ENCODE results near the gene MMS22L. TPM values are rescaled to one million over a fixed set of nuclear protein-coding genes. Genes with fewer than 3 reads are reported as not detected.

Gene MMS22L, protein sequence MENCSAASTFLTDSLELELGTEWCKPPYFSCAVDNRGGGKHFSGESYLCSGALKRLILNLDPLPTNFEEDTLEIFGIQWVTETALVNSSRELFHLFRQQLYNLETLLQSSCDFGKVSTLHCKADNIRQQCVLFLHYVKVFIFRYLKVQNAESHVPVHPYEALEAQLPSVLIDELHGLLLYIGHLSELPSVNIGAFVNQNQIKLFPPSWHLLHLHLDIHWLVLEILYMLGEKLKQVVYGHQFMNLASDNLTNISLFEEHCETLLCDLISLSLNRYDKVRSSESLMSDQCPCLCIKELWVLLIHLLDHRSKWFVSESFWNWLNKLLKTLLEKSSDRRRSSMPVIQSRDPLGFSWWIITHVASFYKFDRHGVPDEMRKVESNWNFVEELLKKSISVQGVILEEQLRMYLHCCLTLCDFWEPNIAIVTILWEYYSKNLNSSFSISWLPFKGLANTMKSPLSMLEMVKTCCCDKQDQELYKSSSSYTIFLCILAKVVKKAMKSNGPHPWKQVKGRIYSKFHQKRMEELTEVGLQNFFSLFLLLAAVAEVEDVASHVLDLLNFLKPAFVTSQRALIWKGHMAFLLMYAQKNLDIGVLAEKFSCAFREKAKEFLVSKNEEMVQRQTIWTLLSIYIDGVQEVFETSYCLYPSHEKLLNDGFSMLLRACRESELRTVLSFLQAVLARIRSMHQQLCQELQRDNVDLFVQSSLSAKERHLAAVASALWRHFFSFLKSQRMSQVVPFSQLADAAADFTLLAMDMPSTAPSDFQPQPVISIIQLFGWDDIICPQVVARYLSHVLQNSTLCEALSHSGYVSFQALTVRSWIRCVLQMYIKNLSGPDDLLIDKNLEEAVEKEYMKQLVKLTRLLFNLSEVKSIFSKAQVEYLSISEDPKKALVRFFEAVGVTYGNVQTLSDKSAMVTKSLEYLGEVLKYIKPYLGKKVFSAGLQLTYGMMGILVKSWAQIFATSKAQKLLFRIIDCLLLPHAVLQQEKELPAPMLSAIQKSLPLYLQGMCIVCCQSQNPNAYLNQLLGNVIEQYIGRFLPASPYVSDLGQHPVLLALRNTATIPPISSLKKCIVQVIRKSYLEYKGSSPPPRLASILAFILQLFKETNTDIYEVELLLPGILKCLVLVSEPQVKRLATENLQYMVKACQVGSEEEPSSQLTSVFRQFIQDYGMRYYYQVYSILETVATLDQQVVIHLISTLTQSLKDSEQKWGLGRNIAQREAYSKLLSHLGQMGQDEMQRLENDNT
- total RNA-seq (2022; extraction: Qiagen RNA extraction), result 10.5 to 12.4 TPM (median 11.5 TPM) in 5 replicates

GRCh38 chr6:97282726-97283617 is at the start of gene MMS22L:
Gene MMS22L (minus strand): TSS chr6:97283216. CDS start chr6:97282477, 739 bp downstream.

